GM19193 (cell line): Measurements from ENCODE around the gene KRTAP4-3.
"Not testable (repeated sequence)": the region's sequence is repeated elsewhere in the genome, so short reads cannot be mapped to it uniquely, and the experiment has no call there.

Experiments
- POLR2A ChIP-seq: IDR thresholded peaks from 4 replicates; pipeline ENCODE4 v1.6.1; 2011; ENCODE audit not compliant: insufficient read depth, insufficient read length; ENCODE audit errors: extremely low read depth

KRTAP4-3 gene

DNA sequence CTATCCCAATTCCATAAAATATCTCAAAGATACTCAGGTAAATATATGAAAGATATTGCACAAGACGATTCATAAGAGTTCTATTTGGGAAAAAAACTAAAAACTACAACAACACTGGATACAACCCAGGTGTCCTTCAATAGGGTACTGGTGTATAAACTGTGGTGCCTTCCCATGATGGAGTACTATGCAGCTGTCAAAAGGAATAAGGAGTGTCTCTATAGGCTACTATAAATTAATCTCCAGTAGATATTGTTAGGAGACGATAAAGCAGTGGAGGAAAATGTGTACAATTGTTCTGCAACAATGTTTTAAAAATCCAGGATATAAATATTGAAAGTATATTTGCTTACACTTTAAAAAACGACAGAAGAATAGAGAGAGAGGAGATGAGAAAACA lies 41.6 kb downstream of the KRTAP4-3 start:
- no peak for TF ChIP-seq POLR2A

DNA sequence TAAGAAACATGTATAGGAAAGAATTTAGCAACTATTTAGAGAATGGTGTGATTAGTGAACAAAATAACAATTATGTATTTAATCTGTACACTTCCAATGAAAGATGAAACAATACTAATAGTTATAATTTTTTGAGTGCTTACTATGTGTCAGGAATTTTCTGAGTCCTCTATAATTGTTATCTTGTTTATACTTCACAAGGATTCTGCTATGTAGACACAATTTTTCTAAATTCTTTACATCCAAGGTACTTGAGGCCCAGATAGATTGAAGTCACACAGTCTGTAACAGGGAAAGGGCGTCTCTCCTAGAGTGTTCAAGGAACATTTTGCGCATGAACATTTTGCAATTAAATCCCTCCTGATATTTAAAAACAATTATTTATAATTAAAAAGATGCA lies 43.0 kb downstream of the KRTAP4-3 start:
- no peak for TF ChIP-seq POLR2A

DNA sequence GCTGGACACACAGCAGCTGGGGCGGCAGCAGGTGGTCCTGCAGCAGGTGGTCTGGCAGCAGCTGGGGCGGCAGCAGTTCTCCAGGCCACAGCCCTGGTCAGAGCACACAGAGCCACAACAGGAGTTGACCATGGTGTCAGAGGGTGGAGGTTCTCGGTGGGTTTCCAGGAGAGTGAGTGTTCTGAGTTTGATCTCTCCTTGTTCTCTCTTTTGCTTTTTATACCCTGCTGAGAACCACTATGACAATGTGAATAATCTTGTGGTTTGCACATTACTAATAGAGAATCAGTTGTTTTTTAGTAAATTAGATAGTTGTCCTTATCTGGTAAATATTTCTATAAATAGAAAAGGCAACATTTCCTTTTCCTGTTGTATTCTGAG lies 44.0 kb downstream of the KRTAP4-3 start, which contains the start of gene KRTAP4-12:
Gene KRTAP4-12 (minus strand): TSS at position 192 of the 381 bp plus-strand sequence. CDS start 60 bp downstream, at position 132.
- not testable (repeated sequence) for TF ChIP-seq POLR2A

DNA sequence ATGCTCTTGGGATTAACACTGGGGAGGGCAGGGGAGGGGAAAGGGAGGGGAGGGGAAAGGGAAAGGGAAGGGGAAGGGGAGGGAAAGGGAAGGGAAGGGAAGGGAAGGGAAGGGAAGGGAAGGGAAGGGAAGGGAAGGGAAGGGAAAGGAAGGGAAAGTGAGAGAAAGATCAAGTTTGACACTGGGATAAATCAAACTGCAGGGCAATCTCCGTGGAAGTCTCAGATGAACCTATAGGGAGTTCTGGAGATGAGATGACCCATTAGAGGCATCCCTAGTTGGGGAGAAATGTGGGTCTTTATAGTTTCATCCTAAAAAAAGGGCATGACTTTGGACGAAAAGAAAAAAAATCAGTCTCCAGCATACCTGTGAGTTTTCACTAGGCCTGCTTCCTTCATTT lies 46.3 kb downstream of the KRTAP4-3 start:
- no peak for TF ChIP-seq POLR2A

DNA sequence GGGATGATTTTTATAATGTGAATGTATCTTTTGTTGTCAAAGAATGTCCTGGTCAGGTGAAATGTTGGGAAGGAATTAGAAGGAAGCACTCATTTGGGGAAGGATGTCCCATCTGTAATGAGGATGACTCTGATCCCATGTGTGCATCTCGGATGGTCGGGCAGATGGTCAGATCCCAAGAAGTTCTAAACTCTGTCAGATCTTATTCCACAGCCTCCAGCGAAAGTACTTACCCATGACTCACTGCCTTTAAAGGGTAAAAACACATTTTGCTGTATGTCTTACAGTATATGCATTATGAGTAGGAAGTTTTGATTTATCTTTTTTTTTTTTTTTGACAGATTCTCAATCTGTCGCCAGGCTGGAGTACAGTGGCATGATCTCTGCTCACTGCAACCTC lies 49.3 kb downstream of the KRTAP4-3 start:
- no peak for TF ChIP-seq POLR2A

DNA sequence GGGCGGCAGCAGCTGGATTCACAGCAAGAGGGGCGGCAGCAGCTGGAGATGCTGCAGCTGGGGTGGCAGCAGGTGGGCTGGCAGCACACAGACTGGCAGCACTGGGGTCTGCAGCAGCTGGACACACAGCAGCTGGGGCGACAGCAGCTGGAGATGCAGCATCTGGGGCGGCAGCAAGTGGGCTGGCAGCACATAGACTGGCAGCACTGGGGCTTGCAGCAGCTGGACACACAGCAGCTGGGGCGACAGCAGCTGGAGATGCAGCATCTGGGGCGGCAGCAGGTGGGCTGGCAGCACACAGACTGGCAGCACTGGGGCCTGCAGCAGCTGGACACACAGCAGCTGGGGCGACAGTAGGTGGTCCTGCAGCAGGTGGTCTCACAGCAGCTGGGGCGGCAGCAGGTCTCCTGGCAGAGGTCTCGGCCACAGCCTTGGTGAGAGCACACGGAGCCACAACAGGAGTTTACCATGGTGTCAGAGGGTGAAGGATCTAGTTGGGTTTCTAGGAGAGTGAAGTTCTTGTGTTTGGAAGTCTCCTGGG lies 50.1 kb downstream of the KRTAP4-3 start, which contains the start of gene KRTAP4-11:
Gene KRTAP4-11 (minus strand): TSS at position 528 of the 541 bp plus-strand sequence. CDS start 58 bp downstream, at position 470.
- TF ChIP-seq POLR2A, result not testable (repeated sequence)
